ENCODE results near the gene ORAI3. TPM values are rescaled to one million over a fixed set of nuclear protein-coding genes. Genes with fewer than 3 reads are reported as not detected.

Gene ORAI3
- total and polyA plus RNA-seq, 2 of the 13 experiments (the other 11 are each of a cell fraction or from before 2014, with no cell fraction given), result 11.4 to 32.0 TPM

DNA sequence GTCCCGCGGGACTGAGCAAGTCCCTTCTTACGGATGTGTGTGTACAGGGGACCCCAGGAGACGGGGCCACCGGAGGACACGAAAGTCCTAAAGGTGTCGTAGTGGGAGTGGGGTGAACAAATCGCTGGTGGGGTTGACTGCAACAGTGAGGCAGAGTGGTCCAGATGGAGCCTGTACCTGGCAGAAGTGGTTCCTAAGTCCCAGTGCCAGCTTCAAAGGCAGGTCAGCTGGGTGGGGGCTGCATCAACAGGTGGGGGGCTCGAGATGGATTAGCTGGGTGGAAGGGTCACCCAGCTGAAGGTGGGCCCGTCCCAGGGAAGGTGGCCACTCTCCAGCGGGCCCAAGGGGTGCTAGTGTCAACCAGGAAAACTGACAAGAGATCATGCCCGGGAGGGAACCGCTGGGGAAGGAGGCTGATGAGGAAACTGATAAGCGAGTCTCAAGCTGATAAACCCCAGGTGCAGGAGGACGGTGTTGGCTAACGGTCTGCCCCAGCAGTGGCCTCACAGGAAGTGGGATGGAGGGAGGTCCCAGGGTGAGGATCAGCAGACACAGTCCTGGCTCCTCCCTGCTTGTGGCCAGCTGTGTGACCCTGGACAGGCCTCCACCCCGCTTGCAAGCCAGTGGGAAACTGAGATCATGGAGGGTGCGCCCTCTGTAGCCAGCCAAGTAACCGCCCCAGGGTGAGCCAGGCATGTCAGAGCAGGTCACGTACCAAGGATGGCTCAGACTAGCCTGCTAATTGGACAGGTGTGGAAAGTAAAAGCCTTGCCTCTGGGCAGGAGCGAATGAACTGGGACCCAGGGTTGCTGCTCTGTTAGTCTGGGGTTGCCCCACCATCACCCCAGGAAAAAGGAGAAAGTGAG, 1.0 kb downstream of the ORAI3 start (continued):
- TF ChIP-seq ZNF292 (CRISPR knock-in tag; IDR thresholded peaks at IDR 0.05; ENCODE audit: borderline replicate concordance, low read depth) (peak; percentile 89), KAT8 (CRISPR knock-in tag; IDR thresholded peaks at IDR 0.05) (peak; percentile 91), MEF2D (CRISPR knock-in tag; IDR thresholded peaks at IDR 0.05) (peak; percentile 83), SOX5 (CRISPR knock-in tag; IDR thresholded peaks at IDR 0.05; ENCODE audit: borderline replicate concordance) (peak; percentile 67), RBM39 (IDR thresholded peaks at IDR 0.05; ENCODE audit: low read depth, low read length, poor library complexity, severe bottlenecking) (no peak), ZNF441 (CRISPR knock-in tag; IDR thresholded peaks at IDR 0.05; ENCODE audit: borderline replicate concordance) (peak; percentile 57; the same call in 1 of the 2 replicates), ZNF589 (CRISPR knock-in tag; conservative IDR thresholded peaks at IDR 0.05) (peak; percentile 86; the same call in 1 of the 2 replicates), NR2F2 (IDR thresholded peaks at IDR 0.05; ENCODE audit: borderline replicate concordance, low read depth) (peak; percentile 52; the same call in 1 of the 2 replicates)
- TF ChIP-seq, protein P1, sequence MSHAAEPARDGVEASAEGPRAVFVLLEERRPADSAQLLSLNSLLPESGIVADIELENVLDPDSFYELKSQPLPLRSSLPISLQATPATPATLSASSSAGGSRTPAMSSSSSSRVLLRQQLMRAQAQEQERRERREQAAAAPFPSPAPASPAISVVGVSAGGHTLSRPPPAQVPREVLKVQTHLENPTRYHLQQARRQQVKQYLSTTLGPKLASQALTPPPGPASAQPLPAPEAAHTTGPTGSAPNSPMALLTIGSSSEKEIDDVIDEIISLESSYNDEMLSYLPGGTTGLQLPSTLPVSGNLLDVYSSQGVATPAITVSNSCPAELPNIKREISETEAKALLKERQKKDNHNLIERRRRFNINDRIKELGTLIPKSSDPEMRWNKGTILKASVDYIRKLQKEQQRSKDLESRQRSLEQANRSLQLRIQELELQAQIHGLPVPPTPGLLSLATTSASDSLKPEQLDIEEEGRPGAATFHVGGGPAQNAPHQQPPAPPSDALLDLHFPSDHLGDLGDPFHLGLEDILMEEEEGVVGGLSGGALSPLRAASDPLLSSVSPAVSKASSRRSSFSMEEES (CRISPR knock-in tag; IDR thresholded peaks at IDR 0.05), result peak; percentile 91
- TF ChIP-seq, protein P2, sequence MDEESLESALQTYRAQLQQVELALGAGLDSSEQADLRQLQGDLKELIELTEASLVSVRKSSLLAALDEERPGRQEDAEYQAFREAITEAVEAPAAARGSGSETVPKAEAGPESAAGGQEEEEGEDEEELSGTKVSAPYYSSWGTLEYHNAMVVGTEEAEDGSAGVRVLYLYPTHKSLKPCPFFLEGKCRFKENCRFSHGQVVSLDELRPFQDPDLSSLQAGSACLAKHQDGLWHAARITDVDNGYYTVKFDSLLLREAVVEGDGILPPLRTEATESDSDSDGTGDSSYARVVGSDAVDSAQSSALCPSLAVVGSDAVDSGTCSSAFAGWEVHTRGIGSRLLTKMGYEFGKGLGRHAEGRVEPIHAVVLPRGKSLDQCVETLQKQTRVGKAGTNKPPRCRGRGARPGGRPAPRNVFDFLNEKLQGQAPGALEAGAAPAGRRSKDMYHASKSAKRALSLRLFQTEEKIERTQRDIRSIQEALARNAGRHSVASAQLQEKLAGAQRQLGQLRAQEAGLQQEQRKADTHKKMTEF (CRISPR knock-in tag; IDR thresholded peaks at IDR 0.05), result peak; percentile 89; the same call in 1 of the 2 replicates
- TF ChIP-seq, protein P3, sequence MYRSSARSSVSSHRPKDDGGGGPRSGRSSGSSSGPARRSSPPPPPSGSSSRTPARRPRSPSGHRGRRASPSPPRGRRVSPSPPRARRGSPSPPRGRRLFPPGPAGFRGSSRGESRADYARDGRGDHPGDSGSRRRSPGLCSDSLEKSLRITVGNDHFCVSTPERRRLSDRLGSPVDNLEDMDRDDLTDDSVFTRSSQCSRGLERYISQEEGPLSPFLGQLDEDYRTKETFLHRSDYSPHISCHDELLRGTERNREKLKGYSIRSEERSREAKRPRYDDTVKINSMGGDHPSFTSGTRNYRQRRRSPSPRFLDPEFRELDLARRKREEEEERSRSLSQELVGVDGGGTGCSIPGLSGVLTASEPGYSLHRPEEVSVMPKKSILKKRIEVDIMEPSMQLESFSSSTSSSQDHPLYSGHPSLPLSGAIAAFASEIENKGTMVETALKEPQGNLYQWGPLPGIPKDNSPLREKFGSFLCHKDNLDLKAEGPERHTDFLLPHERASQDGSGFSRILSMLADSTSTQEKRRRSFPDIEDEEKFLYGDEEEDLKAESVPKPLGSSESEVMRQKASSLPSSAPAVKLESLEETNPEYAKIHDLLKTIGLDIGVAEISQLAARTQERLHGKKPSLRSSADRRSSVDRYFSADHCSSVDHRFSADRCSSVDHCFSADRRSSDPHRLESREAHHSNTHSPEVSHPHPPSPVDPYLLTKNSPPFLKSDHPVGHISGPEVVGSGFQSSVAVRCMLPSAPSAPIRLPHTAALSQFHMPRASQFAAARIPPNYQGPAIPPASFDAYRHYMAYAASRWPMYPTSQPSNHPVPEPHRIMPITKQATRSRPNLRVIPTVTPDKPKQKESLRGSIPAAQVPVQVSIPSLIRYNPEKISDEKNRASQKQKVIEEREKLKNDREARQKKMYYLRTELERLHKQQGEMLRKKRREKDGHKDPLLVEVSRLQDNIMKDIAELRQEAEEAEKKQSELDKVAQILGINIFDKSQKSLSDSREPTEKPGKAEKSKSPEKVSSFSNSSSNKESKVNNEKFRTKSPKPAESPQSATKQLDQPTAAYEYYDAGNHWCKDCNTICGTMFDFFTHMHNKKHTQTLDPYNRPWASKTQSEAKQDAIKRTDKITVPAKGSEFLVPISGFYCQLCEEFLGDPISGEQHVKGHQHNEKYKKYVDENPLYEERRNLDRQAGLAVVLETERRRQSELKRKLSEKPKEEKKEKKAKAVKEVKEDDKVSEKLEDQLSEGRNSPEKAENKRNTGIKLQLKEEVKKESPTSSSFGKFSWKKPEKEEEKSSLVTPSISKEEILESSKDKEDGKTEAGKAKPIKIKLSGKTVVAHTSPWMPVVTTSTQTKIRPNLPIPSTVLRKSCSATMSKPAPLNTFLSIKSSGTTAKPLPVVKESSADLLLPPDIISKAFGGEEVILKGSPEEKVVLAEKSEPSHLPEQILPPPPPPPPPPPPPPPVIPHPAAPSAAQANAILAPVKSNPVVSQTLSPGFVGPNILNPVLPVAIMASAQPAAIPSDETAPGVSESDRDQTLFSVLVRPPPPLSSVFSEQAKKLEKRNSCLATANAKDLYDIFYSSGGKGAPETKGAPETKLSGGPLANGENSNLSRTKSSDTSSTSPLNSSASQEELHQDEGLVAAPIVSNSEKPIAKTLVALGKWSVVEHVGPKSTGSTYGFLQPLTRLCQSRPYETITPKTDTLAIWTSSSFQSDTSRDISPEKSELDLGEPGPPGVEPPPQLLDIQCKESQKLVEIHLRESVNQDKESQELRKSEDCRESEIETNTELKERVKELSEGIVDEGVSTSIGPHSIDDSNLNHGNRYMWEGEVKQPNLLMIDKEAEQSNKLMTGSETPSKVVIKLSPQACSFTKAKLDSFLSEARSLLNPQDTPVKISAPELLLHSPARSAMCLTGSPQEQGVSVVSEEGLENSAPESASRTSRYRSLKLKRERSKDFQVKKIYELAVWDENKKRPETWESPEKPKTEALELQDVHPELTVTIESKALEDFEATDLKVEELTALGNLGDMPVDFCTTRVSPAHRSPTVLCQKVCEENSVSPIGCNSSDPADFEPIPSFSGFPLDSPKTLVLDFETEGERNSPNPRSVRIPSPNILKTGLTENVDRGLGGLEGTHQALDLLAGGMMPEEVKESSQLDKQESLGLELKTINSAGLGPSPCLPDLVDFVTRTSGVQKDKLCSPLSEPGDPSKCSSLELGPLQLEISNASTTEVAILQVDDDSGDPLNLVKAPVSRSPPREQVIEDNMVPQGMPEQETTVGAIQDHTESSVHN (CRISPR knock-in tag; IDR thresholded peaks at IDR 0.05), result peak; percentile 85
- TF ChIP-seq, protein P4, sequence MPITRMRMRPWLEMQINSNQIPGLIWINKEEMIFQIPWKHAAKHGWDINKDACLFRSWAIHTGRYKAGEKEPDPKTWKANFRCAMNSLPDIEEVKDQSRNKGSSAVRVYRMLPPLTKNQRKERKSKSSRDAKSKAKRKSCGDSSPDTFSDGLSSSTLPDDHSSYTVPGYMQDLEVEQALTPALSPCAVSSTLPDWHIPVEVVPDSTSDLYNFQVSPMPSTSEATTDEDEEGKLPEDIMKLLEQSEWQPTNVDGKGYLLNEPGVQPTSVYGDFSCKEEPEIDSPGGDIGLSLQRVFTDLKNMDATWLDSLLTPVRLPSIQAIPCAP (CRISPR knock-in tag; IDR thresholded peaks at IDR 0.05; ENCODE audit: low read depth), result peak; percentile 90; the same call in 1 of the 2 replicates
- TF ChIP-seq, protein P5, sequence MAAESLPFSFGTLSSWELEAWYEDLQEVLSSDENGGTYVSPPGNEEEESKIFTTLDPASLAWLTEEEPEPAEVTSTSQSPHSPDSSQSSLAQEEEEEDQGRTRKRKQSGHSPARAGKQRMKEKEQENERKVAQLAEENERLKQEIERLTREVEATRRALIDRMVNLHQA (CRISPR knock-in tag; IDR thresholded peaks at IDR 0.05), result 0 out of 2 replicates have a peak, but pooled peaks have one; percentile 73
